ENCODE data around the gene CD302.
"Not testable (repeated sequence)": the region's sequence is repeated elsewhere in the genome, so short reads cannot be mapped to it uniquely, and the experiment has no call there.

The CD302 gene

GRCh38 chr2:159792599-159792998 lies 5.4 kb downstream of the CD302 start:
- DNase-seq = no peak

DNA sequence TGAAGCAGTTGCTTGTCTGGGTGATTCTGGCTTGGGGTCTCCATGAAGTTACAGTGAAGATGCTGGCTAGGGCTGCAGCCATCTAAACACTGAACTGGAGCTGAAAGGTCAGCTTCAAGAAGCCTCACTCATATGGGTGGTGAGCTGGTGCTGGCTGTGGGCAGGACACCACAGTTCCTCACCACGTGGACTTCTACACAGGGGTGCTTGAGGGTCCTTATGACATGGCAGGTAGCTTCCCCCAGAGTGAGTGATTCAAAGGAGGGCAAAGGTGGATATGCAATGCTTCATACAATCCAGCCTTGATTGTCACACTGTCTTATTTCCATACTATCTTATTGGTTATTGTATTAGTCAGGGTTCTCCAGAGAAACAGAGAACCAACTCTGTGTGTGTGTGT lies 6.0 kb downstream of the CD302 start:
- no peak for DNase-seq

DNA sequence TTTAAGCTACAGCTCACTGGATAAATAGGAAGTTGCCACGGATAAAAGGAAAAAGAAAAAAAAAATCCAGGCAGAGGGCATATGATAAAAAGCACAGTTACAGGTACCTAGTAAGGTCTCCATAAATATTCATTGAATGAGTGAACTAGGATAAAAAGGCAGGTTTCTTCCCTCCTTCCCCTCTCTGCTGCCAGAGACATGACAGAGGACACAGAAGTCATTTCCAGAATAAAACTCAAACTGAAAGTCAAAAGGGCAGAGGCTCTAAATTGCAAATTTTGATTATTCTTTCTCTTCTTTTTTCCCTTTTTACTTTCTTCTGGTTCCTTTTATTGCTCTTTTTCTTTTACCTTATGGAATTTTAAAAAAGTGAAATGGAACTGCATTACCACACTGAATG lies 7.7 kb downstream of the CD302 start:
- no peak for DNase-seq

DNA sequence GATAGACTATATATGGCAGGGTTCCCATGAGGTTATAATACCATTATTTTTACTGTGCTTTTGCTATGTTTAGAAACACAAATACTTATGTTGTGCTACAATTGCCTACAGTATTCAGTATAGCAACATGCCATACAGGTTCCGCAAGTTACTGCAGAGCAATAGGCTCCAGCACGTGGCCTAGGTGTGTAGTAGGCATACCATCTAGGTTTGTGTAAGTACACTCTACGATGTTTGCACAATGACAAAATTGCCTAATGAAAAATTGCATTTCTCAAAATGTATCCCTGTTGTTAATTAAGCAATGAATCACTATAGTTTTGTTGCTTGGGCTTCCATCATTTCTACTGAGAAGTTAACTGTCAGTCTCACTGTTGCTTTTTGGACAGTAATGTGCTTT lies 9.8 kb downstream of the CD302 start:
- DNase-seq = no peak

- not testable (repeated sequence) for DNase-seq
These were observed 10.4 kb downstream of the CD302 start for GRCh38 chr2:159787647-159788046.

GRCh38 chr2:159786938-159787337 lies 11.1 kb downstream of the CD302 start:
- no peak for DNase-seq

GRCh38 chr2:159785195-159785594 lies 12.8 kb downstream of the CD302 start:
- no peak for DNase-seq

GRCh38 chr2:159784744-159785143 lies 13.3 kb downstream of the CD302 start:
- DNase-seq = not testable (repeated sequence)

- DNase-seq = no peak
These were observed 14.5 kb downstream of the CD302 start for GRCh38 chr2:159783556-159783955.

DNA sequence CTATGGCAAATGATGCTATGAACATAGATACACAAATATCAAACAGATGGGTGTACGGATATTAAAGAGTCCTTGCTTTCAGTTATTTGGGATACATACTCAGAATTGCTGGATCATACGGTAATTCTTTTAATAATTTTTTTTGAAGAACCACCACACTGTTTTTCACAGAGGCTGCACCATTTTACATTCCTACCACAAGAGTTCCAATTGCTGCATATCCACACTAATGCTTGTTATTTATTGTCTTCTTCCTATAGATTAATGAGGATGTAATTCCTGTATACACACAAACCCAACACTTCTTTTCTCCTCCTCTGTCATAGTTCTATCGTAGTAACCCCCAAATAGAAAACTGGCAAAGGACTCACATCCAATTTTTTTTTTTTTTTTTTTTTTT lies 21.7 kb downstream of the CD302 start:
- no peak for DNase-seq

DNA sequence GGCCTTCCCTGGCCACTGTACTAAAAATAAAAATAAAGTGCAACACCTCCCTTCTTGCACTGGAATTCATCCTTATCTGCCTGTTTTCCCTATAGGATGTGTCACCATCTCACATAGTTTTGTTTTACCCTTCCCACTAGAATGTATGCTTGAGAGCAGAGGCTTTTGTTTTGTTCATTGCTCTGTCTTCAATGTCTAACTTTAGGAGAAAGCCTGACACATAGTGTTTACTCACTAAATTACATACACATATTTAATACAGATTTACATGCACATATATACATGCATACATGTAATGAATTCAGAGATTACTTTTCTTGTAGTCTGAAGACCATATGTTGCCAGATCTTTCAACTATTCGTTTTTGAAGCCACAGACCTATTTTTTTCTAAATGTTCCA lies 23.0 kb downstream of the CD302 start:
- DNase-seq = no peak

DNA sequence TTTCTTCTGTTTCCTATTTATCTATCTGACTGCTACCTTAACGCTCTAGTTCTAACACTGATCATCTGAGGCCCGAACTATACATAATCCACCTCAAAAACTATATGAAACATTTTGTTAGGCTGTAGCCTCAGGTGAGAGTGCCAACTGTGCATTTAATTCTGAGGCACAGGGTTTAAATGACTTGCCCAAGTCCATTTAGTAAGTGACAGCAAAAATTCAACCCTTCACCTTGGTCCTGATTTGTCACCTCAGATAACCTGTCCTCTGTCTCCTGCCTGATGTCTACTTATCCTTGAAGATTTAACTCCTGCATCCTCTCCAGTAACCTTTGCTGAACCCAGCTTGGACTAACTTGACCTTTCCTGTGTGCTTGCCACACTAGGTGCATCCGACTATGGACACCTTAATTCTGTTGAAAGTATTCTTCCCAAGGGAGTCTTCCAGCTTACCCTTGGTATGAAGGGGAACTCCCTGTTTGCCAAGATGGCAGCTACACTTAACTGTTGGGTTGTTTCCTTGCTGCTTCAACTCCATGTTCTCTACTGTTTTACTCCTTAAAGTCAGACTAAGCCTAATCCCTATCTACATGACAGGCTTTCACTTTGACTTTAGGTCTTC lies 23.5 kb downstream of the CD302 start:
- DNase-seq = no peak

DNA sequence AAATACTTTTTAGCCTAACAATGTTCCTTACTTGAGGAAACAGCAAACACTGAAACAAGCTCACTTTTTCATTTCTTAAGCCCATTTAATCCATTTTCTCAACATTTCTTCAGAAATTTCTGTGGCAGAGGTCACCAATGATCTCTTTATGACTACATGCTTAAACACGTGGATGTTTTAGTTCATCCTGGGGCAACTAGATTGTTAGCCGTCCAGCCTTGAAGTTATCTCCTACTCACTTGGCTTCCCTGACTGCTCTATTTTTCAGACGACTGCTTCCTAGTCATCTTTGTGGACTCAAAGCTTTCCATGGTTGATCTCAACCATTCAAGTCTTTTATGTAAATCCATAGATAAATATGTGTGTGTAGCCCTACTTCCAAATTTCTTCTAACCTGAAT lies 24.1 kb downstream of the CD302 start:
- DNase-seq = no peak

DNA sequence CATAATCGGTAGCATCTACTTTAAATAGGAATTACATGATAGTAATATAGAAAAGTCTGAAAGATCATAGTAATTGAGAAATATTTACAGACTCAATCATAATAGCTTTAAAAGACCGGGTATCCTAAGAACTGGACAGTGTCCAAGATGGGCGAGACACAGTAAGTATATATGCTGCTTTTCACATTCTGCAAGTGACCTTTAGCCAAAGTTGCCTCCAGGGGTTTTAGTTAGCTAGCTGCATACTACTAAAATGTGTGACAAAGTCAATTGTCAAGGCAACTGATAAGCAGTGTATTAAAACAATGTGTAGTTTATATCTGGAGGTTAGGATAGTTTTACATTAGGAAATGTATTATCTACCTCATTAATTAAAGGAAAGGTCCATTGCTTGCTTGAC lies 24.6 kb downstream of the CD302 start:
- no peak for DNase-seq

- DNase-seq = no peak
These were observed 28.9 kb downstream of the CD302 start for GRCh38 chr2:159769147-159769546.

DNA sequence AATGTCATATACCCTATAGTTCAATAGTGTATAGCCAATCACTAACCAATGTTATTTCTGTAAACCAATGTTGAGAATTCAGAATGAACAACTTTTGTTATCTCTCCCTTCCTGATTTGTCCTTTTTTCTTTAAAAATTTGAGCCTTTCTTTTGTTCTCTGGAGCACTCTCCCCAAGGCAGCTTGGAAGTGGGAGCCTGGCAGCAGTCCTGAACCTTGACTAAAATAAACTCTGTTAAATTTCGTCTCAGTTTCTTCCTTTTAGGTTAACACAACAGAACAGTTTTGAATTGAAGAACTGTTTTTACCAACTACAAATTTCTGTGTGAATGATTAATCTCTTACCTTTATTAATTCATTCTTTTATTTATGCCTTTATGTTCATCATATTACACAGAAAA lies 35.9 kb downstream of the CD302 start:
- DNase-seq = no peak

- DNase-seq = no peak
These were observed 37.7 kb downstream of the CD302 start for GRCh38 chr2:159760326-159760725.

- no peak for DNase-seq
These were observed 38.4 kb downstream of the CD302 start for GRCh38 chr2:159759577-159759976.

DNA sequence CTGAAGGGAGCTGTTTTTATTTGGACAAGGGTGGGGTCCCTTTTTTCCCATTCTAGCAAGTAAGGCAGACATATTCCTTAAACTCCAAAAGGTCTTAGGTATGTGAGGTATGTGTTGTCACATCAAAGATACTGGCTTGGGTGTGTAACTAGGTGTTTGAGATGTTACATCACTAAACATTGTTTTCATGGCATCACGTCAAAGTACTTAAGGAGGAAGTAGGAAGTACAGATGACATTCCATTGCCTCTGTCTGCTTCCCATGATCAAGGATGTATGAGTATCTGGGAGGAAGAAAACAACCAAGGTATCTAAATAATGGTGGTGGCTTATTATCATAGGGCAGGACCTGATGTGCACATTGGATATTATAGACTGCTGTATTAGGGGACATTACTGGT lies 39.3 kb downstream of the CD302 start:
- DNase-seq = no peak

- DNase-seq = no peak
These were observed 39.8 kb downstream of the CD302 start for GRCh38 chr2:159758239-159758638.

- DNase-seq = no peak
These were observed 42.2 kb downstream of the CD302 start for GRCh38 chr2:159755788-159756187.

- DNase-seq = no peak
These were observed 43.0 kb downstream of the CD302 start for GRCh38 chr2:159755014-159755413.

DNA sequence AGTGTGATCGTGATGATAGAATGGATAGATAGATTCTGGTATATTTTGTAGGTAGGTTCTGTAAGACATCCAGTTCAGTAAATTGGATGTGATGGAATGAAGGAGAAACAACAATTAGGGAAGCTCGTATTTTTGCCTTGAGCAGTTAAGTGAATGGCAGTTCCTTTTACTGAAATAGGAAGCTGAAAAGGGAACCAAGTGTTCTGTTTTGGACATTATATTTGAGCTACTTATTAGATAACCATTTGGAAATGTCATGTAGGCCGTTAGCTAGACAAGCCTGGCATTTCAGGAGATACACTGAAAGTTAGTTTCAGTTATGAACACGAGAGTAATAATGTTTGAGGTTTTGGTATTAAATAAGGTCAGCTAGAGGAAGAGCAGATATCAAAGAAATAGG lies 44.2 kb downstream of the CD302 start:
- no peak for DNase-seq

GRCh38 chr2:159750873-159751272 lies 47.1 kb downstream of the CD302 start:
- DNase-seq = no peak

DNA sequence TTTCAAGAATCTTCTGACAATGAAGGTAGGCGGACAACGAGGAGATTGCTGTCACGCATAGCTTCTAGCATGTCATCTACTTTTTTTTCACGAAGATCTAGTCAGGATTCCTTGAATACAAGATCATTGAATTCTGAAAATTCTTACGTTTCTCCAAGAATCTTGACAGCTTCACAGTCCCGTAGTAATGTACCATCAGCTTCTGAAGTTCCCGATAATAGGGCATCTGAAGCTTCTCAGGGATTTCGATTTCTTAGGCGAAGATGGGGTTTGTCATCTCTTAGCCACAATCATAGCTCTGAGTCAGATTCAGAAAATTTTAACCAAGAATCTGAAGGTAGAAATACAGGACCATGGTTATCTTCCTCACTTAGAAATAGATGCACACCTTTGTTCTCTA lies 49.9 kb downstream of the CD302 start:
- DNase-seq = no peak

GRCh38 chr2:159745237-159745636 lies 52.8 kb downstream of the CD302 start:
- DNase-seq = not testable (repeated sequence)

Data from activated effector memory CD4-positive, alpha-beta T cell treated with Interleukin-2 at 50 U/mL for 16 hours (primary cell).